H9 (cell line): ENCODE results near the gene ATP8B4. TPM values are rescaled to one million over a fixed set of nuclear protein-coding genes. Genes with fewer than 3 reads are reported as not detected.

Source experiments
- DNase-seq: peaks from one replicate; pipeline ENCODE4 v3.0.0-alpha.2; 2017
- H2AFZ ChIP-seq: one replicate; pipeline ENCODE4 v1.6.1; 2013; ENCODE audit warnings: mild to moderate bottlenecking, low read length, control low read depth, moderate library complexity
- H2AK5ac ChIP-seq: 2 replicates; pipeline ENCODE4 v1.6.1; 2013; ENCODE audit warnings: low read length, control low read depth, mixed read lengths; ENCODE audit not compliant: insufficient read length
- H2BK120ac ChIP-seq: one replicate; pipeline ENCODE4 v1.6.1; 2013; ENCODE audit warnings: low read depth, mild to moderate bottlenecking, low read length, control low read depth, inconsistent platforms; ENCODE audit not compliant: poor library complexity, severe bottlenecking
- H2BK12ac ChIP-seq: 2 replicates; pipeline ENCODE4 v1.6.1; 2013; ENCODE audit warnings: low read length, control low read depth, mixed read lengths, low read depth; ENCODE audit not compliant: insufficient read length
- H2BK15ac ChIP-seq: 2 replicates; pipeline ENCODE4 v1.6.1; 2013; ENCODE audit warnings: low read depth, low read length, control low read depth
- H2BK20ac ChIP-seq: one replicate; pipeline ENCODE4 v1.6.1; 2013; ENCODE audit warnings: low read depth, mild to moderate bottlenecking, low read length, control low read depth, inconsistent platforms; ENCODE audit not compliant: poor library complexity, severe bottlenecking
- H2BK5ac ChIP-seq: 2 replicates; pipeline ENCODE4 v1.6.1; 2013; ENCODE audit warnings: low read length, control low read depth, mixed read lengths; ENCODE audit not compliant: insufficient read length
- H3K14ac ChIP-seq: 2 replicates; pipeline ENCODE4 v1.6.1; 2013; ENCODE audit warnings: low read length, control low read depth; ENCODE audit not compliant: insufficient read depth
- H3K18ac ChIP-seq: 2 replicates; pipeline ENCODE4 v1.6.1; 2013; ENCODE audit warnings: low read depth, mild to moderate bottlenecking, mixed read lengths, low read length, control low read depth; ENCODE audit not compliant: insufficient read length
- H3K23ac ChIP-seq: 2 replicates; pipeline ENCODE4 v1.6.1; 2013; ENCODE audit warnings: low read length, control low read depth, mixed read lengths, low read depth; ENCODE audit not compliant: insufficient read length
- H3K23me2 ChIP-seq: 2 replicates; pipeline ENCODE4 v1.6.1; 2013; ENCODE audit warnings: low read depth, mild to moderate bottlenecking, mixed read lengths, low read length, control low read depth; ENCODE audit not compliant: insufficient read length, poor library complexity, severe bottlenecking
- H3K27ac ChIP-seq: 2 replicates; pipeline ENCODE4 v1.5.1; 2013; ENCODE audit warnings: low read length, control low read depth, mixed read lengths, low read depth; ENCODE audit not compliant: insufficient read length
- H3K27me3 ChIP-seq: 2 replicates; pipeline ENCODE4 v1.6.1; 2013; ENCODE audit warnings: low read length, control low read depth, inconsistent platforms; ENCODE audit not compliant: insufficient read depth
- H3K4ac ChIP-seq: 2 replicates; pipeline ENCODE4 v1.6.1; 2013; ENCODE audit warnings: low read depth, mild to moderate bottlenecking, control low read depth, inconsistent platforms, low read length, moderate library complexity
- H3K4me1 ChIP-seq: 2 replicates; pipeline ENCODE4 v1.6.1; 2013; ENCODE audit warnings: low read length, control low read depth, inconsistent platforms; ENCODE audit not compliant: insufficient read depth
- H3K4me2 ChIP-seq: 2 replicates; pipeline ENCODE4 v1.6.1; 2013; ENCODE audit warnings: low read length, control low read depth, mixed read lengths; ENCODE audit not compliant: insufficient read length, insufficient read depth
- H3K56ac ChIP-seq: 2 replicates; pipeline ENCODE4 v1.6.1; 2013; ENCODE audit warnings: low read depth, mild to moderate bottlenecking, mixed read lengths, low read length, control low read depth; ENCODE audit not compliant: insufficient read length
- H3K79me1 ChIP-seq: 2 replicates; pipeline ENCODE4 v1.6.1; 2013; ENCODE audit warnings: low read depth, mild to moderate bottlenecking, moderate library complexity, low read length, control low read depth, inconsistent platforms; ENCODE audit not compliant: insufficient read depth, poor library complexity, severe bottlenecking
- H3K79me2 ChIP-seq: 2 replicates; pipeline ENCODE4 v1.6.1; 2013; ENCODE audit warnings: low read length, control low read depth, inconsistent platforms; ENCODE audit not compliant: insufficient read depth
- H3K9ac ChIP-seq: 2 replicates; pipeline ENCODE4 v1.6.1; 2013; ENCODE audit warnings: low read length, control low read depth, mixed read lengths; ENCODE audit not compliant: insufficient read length; ENCODE audit errors: extremely low read depth
- H3K9me3 ChIP-seq: one replicate; pipeline ENCODE4 v1.6.1; 2013; ENCODE audit warnings: low read depth, low read length, inconsistent platforms; ENCODE audit not compliant: control insufficient read depth
- H3T11ph ChIP-seq: one replicate; pipeline ENCODE4 v1.6.1; 2013; ENCODE audit warnings: mild to moderate bottlenecking, low read length, control low read depth, inconsistent platforms
- H4K20me1 ChIP-seq: one replicate; pipeline ENCODE4 v1.6.1; 2013; ENCODE audit not compliant: control insufficient read depth, insufficient read length, insufficient read depth
- H4K5ac ChIP-seq: 2 replicates; pipeline ENCODE4 v1.6.1; 2013; ENCODE audit warnings: low read depth, mild to moderate bottlenecking, mixed read lengths, low read length, control low read depth; ENCODE audit not compliant: insufficient read length
- H4K8ac ChIP-seq: replicated peaks from 2 replicates; pipeline ENCODE4 v1.6.1; 2013; ENCODE audit warnings: low read length, control low read depth, mixed read lengths, low read depth; ENCODE audit not compliant: insufficient read length
- H4K91ac ChIP-seq: 2 replicates; pipeline ENCODE4 v1.6.1; 2013; ENCODE audit warnings: low read depth, mild to moderate bottlenecking, moderate library complexity, mixed read lengths, low read length, control low read depth; ENCODE audit not compliant: insufficient read length
- H3K27ac Mint-ChIP-seq, 3 experiments: 2 replicates in 2 of 3; 3 replicates in 1 of 3; pipeline ENCODE4 v1.8.0; 2020 to 2021; ENCODE audit warnings: mixed read lengths in 3 of 3, mild to moderate bottlenecking in 1 of 3, moderate library complexity in 1 of 3
- H3K27me3 Mint-ChIP-seq: 2 replicates; pipeline ENCODE4 v1.8.0; 2021; ENCODE audit warnings: low read depth, mild to moderate bottlenecking, moderate library complexity, mixed read lengths
- H3K36me3 Mint-ChIP-seq, 3 experiments: 2 replicates in 2 of 3; 3 replicates in 1 of 3; pipeline ENCODE4 v1.8.0; 2020 to 2021; ENCODE audit warnings: low read depth in 3 of 3, mixed read lengths in 3 of 3; ENCODE audit not compliant: insufficient read depth in 1 of 3
- H3K4me1 Mint-ChIP-seq, 2 experiments: 2 replicates each; pipeline ENCODE4 v1.8.0; 2020; ENCODE audit warnings: mixed read lengths in 2 of 2
- H3K4me3 Mint-ChIP-seq, 2 experiments: 2 replicates in 1 of 2; 3 replicates in 1 of 2; pipeline ENCODE4 v1.8.0; 2020 to 2021; ENCODE audit warnings: mild to moderate bottlenecking in 2 of 2, mixed read lengths in 2 of 2, moderate library complexity in 1 of 2
- H3K9me3 Mint-ChIP-seq, 2 experiments: 2 replicates in 1 of 2; 3 replicates in 1 of 2; pipeline ENCODE4 v1.8.0; 2020; ENCODE audit warnings: mild to moderate bottlenecking in 2 of 2, mixed read lengths in 2 of 2, moderate library complexity in 1 of 2
- WGBS: extraction: QIAGEN DNeasy Blood & Tissue Kit; methylation state at CpG from one replicate; pipeline ENCODE4 v1.1.7; 2013; ENCODE audit warnings: missing lambda C conversion rate, low lambda C conversion rate, mixed read lengths; ENCODE audit not compliant: insufficient read length; ENCODE audit errors: extremely low coverage; 5-methylcytosine and 5-hydroxymethylcytosine counted together
- total RNA-seq: library from RNA; stranded (reverse); gene quantifications from 2 replicates; pipeline ENCODE4 v1.2.1, GENCODE V29; 2021
- TF ChIP-seq, protein P1 (sequence below): fragments of 200-600 bp; sonication (generic); conservative IDR thresholded peaks from 3 replicates; pipeline ENCODE4 v1.8.0; 2021; ENCODE audit warnings: antibody characterized with exemption, mild to moderate bottlenecking

The ATP8B4 gene
- total RNA-seq, 1 experiment from 2014 or later: 0.52 TPM

DNA sequence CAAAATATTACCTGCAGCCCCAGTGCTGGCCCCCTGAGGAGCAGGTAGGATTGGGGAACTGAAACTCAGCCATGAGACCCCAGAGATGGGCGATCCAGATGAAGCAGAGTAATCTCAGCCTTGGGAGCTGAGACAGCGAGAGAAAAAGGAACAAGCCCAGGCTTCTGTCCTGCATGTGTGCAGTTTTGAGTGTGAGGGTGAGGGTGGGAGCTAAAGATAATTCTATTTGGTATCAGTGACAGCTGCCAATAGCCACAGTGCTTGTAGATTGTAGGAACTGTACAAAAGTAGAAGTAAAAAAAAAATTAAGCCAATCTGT lies 5.9 kb downstream of the ATP8B4 start:
- no peak overlapping the region for H2AFZ ChIP-seq
- DNase-seq: no peak
- no peak overlapping the region for H2BK15ac ChIP-seq
- Mint-ChIP-seq H3K27ac (no peak overlapping the region), H3K36me3 (no peaks in the 10 kb centered on the region), H3K27me3 (no peaks in the 10 kb centered on the region), H3K9me3 (peaks cover 0 to 8% of the 10 kb centered on the region in 2 experiments; a peak in 1 of 5 replicates), H3K4me1 (peaks cover 6 to 10% of the 10 kb centered on the region in 2 experiments), H3K4me3 (no peak overlapping the region)
- H4K20me1 ChIP-seq: no peaks in the 10 kb centered on the region
- no peak overlapping the region for H3K18ac ChIP-seq
- no peak overlapping the region for H2BK5ac ChIP-seq
- no peak overlapping the region for H3T11ph ChIP-seq
- no peak overlapping the region for H3K56ac ChIP-seq
- H3K27me3 ChIP-seq: no peaks in the 10 kb centered on the region
- H2BK20ac ChIP-seq: no peak overlapping the region
- no peaks in the 10 kb centered on the region for H3K79me1 ChIP-seq
- H3K23ac ChIP-seq: no peak overlapping the region
- no peak overlapping the region for H3K4me2 ChIP-seq
- H3K27ac ChIP-seq: no peak overlapping the region
- H3K14ac ChIP-seq: no peak overlapping the region
- H4K8ac ChIP-seq: no peak overlapping the region
- H3K23me2 ChIP-seq: no peaks in the 10 kb centered on the region
- no peak overlapping the region for H4K5ac ChIP-seq
- no peaks in the 10 kb centered on the region for H3K9me3 ChIP-seq
- H2BK120ac ChIP-seq: no peak overlapping the region
- TF ChIP-seq, protein P1, sequence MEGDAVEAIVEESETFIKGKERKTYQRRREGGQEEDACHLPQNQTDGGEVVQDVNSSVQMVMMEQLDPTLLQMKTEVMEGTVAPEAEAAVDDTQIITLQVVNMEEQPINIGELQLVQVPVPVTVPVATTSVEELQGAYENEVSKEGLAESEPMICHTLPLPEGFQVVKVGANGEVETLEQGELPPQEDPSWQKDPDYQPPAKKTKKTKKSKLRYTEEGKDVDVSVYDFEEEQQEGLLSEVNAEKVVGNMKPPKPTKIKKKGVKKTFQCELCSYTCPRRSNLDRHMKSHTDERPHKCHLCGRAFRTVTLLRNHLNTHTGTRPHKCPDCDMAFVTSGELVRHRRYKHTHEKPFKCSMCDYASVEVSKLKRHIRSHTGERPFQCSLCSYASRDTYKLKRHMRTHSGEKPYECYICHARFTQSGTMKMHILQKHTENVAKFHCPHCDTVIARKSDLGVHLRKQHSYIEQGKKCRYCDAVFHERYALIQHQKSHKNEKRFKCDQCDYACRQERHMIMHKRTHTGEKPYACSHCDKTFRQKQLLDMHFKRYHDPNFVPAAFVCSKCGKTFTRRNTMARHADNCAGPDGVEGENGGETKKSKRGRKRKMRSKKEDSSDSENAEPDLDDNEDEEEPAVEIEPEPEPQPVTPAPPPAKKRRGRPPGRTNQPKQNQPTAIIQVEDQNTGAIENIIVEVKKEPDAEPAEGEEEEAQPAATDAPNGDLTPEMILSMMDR: no peak
- H3K79me2 ChIP-seq: no peaks in the 10 kb centered on the region
- no peaks in the 10 kb centered on the region for H3K4me1 ChIP-seq
- WGBS: no CpG with 5 or more reads among the region's 2 CpGs
- H3K4ac ChIP-seq: no peak overlapping the region
- no peak overlapping the region for H2BK12ac ChIP-seq
- no peak overlapping the region for H2AK5ac ChIP-seq
- no peak overlapping the region for H4K91ac ChIP-seq
- H3K9ac ChIP-seq: no peak overlapping the region
